Neural progenitor cell (in vitro differentiated cells): ENCODE measurements around the gene BCKDK.

Experiments used
- CTCF ChIP-seq: fragments of 200-600 bp; sonication (generic); IDR thresholded peaks from 2 replicates; pipeline ENCODE4 v1.5.1; 2017; ENCODE audit warnings: antibody characterized with exemption, mild to moderate bottlenecking
- EZH2 ChIP-seq: fragments of 200-600 bp; sonication (generic); IDR thresholded peaks from 2 replicates; pipeline ENCODE4 v1.6.1; 2017; ENCODE audit warnings: antibody characterized with exemption, mild to moderate bottlenecking, moderate library complexity
- EZH2phosphoT487 ChIP-seq: fragments of 200-600 bp; sonication (generic); IDR thresholded peaks from 2 replicates; pipeline ENCODE4 v1.6.1; 2017; ENCODE audit warnings: antibody characterized with exemption

DNA sequence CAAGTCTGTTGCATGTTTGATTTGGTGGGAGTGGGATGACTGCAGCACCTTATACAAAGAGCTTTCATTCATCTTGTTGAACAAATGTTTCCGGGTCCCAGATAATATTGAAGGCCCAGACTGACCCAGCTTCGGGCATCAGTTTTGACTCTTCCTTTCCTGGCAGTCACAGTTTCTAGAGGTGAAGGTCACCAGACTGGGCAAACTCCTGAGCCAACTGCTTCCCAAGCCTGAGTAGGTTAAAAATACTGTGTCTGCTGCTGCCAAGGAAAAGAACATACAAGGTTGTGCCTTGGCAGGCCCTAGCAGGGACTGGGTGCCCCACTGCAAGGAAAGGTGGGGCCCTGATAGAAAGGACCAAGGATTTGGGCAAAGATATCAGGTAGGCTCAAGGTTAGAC, 4.5 kb downstream of the BCKDK start:
- TF ChIP-seq CTCF (no peak), EZH2 (no peak), EZH2phosphoT487 (no peak)
